CD1c-positive myeloid dendritic cell (primary cell): ENCODE results near the gene USF3.
"Not testable (repeated sequence)": the region's sequence is repeated elsewhere in the genome, so short reads cannot be mapped to it uniquely, and the experiment has no call there.

ENCODE experiments used
- DNase-seq: peaks from one replicate; pipeline ENCODE4 v3.0.0-alpha.2; 2016; ENCODE audit errors: extremely low spot score

USF3 gene

GRCh38 chr3:113654310-113654709 is 42.1 kb downstream of the USF3 start:
- no peak for DNase-seq

GRCh38 chr3:113649174-113649845 is 47.1 kb downstream of the USF3 start:
- no peak for DNase-seq

- DNase-seq = no peak
Observed at GRCh38 chr3:113648524-113648923, 47.9 kb downstream of the USF3 start.

- DNase-seq = no peak
Observed at GRCh38 chr3:113643583-113643982, 52.9 kb downstream of the USF3 start.

- DNase-seq = no peak
Observed at GRCh38 chr3:113638910-113639309, 57.5 kb downstream of the USF3 start.

GRCh38 chr3:113637756-113638155 is 58.7 kb downstream of the USF3 start:
- DNase-seq = no peak

- DNase-seq = not testable (repeated sequence)
Observed at GRCh38 chr3:113636034-113636433, 60.4 kb downstream of the USF3 start.

GRCh38 chr3:113634782-113635474 is 61.5 kb downstream of the USF3 start:
- DNase-seq = no peak

- no peak for DNase-seq
Observed at GRCh38 chr3:113631573-113631972, 64.9 kb downstream of the USF3 start.

GRCh38 chr3:113630956-113631542 is 65.4 kb downstream of the USF3 start:
- DNase-seq = peak; percentile 38

- no peak for DNase-seq
Observed at GRCh38 chr3:113629584-113630421, 66.6 kb downstream of the USF3 start.

GRCh38 chr3:113628788-113629187 is 67.7 kb downstream of the USF3 start:
- DNase-seq = no peak

GRCh38 chr3:113628316-113628715 is 68.1 kb downstream of the USF3 start:
- no peak for DNase-seq

GRCh38 chr3:113626503-113627371 is 69.7 kb downstream of the USF3 start:
- DNase-seq = peak; percentile 74

GRCh38 chr3:113625834-113626233 is 70.6 kb downstream of the USF3 start:
- DNase-seq = peak; percentile 37

GRCh38 chr3:113623811-113624210 is 72.6 kb downstream of the USF3 start:
- DNase-seq = no peak

- DNase-seq = no peak
Observed at GRCh38 chr3:113623324-113623723, 73.1 kb downstream of the USF3 start.

GRCh38 chr3:113620091-113620490 is 76.4 kb downstream of the USF3 start:
- peak; percentile 18 for DNase-seq

- no peak for DNase-seq
Observed at GRCh38 chr3:113617726-113618125, 78.7 kb downstream of the USF3 start.

- no peak for DNase-seq
Observed at GRCh38 chr3:113615976-113616375, 80.5 kb downstream of the USF3 start.

GRCh38 chr3:113614402-113614801 is 82.0 kb downstream of the USF3 start:
- DNase-seq = peak; percentile 26
